A673 (cell line): ENCODE data around the gene CHERP. TPM values are rescaled to one million over a fixed set of nuclear protein-coding genes. Genes with fewer than 3 reads are reported as not detected.
A peak's percentile ranks its signal among the peaks of the same experiment; 100 is the strongest.

Experiments used
- BruUV-seq: library from RNA; stranded (reverse); fragments of 400-500 nt; replicated peaks from 2 replicates; lab custom pipeline; 2021; lab: Mats Ljungman, UMichigan
- CTCF ChIA-PET: fragments of 300-600 bp; sonication (Branson Sonifier 250); formaldehyde crosslinking; loops from one replicate; lab custom pipeline; 2022; ENCODE audit warnings: antibody characterized with exemption; lab: Charles Lee
- POLR2A ChIA-PET: fragments of 300-600 bp; sonication (Branson Sonifier 250); formaldehyde crosslinking; loops from one replicate; lab custom pipeline; 2022; ENCODE audit warnings: antibody characterized with exemption; ENCODE audit not compliant: low non-redundant PET; lab: Charles Lee
- DNase-seq: peaks from one replicate; pipeline ENCODE4 v3.0.0-alpha.2; 2015; ENCODE audit warnings: low spot score
- H3K27ac ChIP-seq: fragments of 200-600 bp; sonication (generic); 2 replicates; pipeline ENCODE4 v1.5.1; 2016; ENCODE audit warnings: mixed run types, low read depth, mild to moderate bottlenecking, mixed read lengths, antibody characterized with exemption, low read length; ENCODE audit not compliant: poor library complexity, severe bottlenecking
- H3K27me3 ChIP-seq: fragments of 200-600 bp; sonication (generic); replicated peaks from 2 replicates; pipeline ENCODE4 v1.6.1; 2017; ENCODE audit warnings: mixed run types, low read depth, mild to moderate bottlenecking, mixed read lengths, antibody characterized with exemption, low read length; ENCODE audit not compliant: insufficient read depth, poor library complexity
- H3K36me3 ChIP-seq: fragments of 200-600 bp; sonication (generic); 2 replicates; pipeline ENCODE4 v1.6.1; 2016; ENCODE audit warnings: mixed run types, mild to moderate bottlenecking, mixed read lengths, antibody characterized with exemption, low read length; ENCODE audit not compliant: insufficient read depth, poor library complexity, severe bottlenecking
- H3K4me1 ChIP-seq: fragments of 200-600 bp; sonication (generic); 2 replicates; pipeline ENCODE4 v1.6.1; 2017; ENCODE audit warnings: mixed run types, mild to moderate bottlenecking, mixed read lengths, antibody characterized with exemption, low read length; ENCODE audit not compliant: insufficient read depth, poor library complexity, severe bottlenecking
- H3K4me3 ChIP-seq: fragments of 200-600 bp; sonication (generic); 2 replicates; pipeline ENCODE4 v1.5.1; 2016; ENCODE audit warnings: low read depth, mixed run types, mild to moderate bottlenecking, mixed read lengths, low read length; ENCODE audit not compliant: poor library complexity, severe bottlenecking
- H3K9me3 ChIP-seq: fragments of 200-600 bp; sonication (generic); 2 replicates; pipeline ENCODE4 v1.6.1; 2016; ENCODE audit warnings: mixed run types, low read depth, mild to moderate bottlenecking, mixed read lengths, antibody characterized with exemption, low read length; ENCODE audit not compliant: poor library complexity, severe bottlenecking
- CTCF ChIP-seq: fragments of 300-800, 200-600 bp; sonication (generic); conservative IDR thresholded peaks from 2 replicates; pipeline ENCODE4 v1.5.1; 2017; ENCODE audit warnings: low read depth, mild to moderate bottlenecking, antibody characterized with exemption, low read length, moderate library complexity, mixed read lengths
- EZH2 ChIP-seq: fragments of 200-600 bp; sonication (generic); IDR thresholded peaks from 2 replicates; pipeline ENCODE4 v1.6.1; 2017; ENCODE audit warnings: borderline replicate concordance, low read depth, mild to moderate bottlenecking, mixed read lengths, antibody characterized with exemption, low read length; ENCODE audit not compliant: poor library complexity, severe bottlenecking
- intact Hi-C: fragments of 100-400 bp; cut with micrococcal nuclease; formaldehyde crosslinking; loops from one replicate; pipeline ENCODE4 v1.10.0; 2022; ENCODE audit not compliant: unreplicated experiment
- total RNA-seq: library from RNA; stranded (reverse); gene quantifications from 2 replicates; pipeline ENCODE4 v1.2.3, GENCODE V29; 2021

CHERP gene
- total RNA-seq, 1 experiment from 2014 or later: 98.4 TPM

DNA sequence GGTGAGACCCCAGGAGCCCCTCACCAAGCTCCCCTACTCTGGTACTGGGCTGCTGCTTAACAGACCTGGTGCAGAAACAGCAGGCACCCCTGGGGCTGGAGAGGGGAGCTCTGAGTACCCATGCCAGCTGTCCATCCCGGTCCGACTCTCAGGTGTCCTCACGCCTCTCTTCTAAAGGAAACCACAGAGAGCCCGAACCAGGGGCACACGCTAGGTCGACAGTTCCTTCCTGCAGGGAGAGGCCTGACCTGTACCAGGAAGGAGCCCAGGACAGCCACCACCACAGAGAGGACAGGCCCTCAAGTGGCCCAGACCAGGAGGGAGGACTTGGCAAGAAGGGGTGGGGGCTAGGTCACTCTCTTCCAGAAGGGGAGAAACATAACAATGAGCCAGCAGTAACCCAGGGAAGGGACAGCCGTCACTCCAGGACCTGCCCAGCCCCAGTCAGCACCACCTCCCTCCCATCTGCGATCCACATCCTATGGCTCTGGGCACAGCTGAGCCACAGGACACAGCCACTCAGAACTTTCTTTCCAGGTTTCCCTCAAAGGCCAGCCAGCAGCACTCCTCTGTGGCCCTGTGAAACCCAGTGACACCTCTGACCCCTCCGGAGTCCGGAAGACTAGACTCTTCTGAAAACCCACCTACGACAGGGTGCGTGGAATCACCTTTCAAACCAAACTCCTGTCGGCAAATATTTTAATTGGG lies 43.0 kb upstream of the CHERP start:
- peak overlapping the region; percentile 33 for H3K4me3 ChIP-seq
- peak overlapping the region; percentile 53 for H3K27ac ChIP-seq
- TF ChIP-seq EZH2 (no peak), CTCF (no peak)
- intact Hi-C loops: no loop called here
- DNase-seq: no peak
- no peaks in the 10 kb centered on the region for H3K9me3 ChIP-seq
- H3K4me1 ChIP-seq: peaks cover 67% of the 10 kb centered on the region
- no peaks in the 10 kb centered on the region for H3K27me3 ChIP-seq
- H3K36me3 ChIP-seq: no peaks in the 10 kb centered on the region
- CTCF ChIA-PET: no interaction called here
- BruUV-seq: no TSS peak
- POLR2A ChIA-PET: no interaction called here

- ChIA-PET POLR2A (interaction anchor here (0.5 to 0.6 kb wide), 2 partner anchors 20 to 636 kb away, joined by 3 to 4 read pairs; no protein-coding TSS in a partner anchor), CTCF (no interaction called here)
- no peaks in the 10 kb centered on the region for H3K27me3 ChIP-seq
- peak; percentile 92 for DNase-seq
- H3K9me3 ChIP-seq: no peaks in the 10 kb centered on the region
- H3K27ac ChIP-seq: peak overlapping the region; percentile 53
- no peaks in the 10 kb centered on the region for H3K36me3 ChIP-seq
- no TSS peak for BruUV-seq
- no peak for TF ChIP-seq EZH2
- TF ChIP-seq CTCF: no peak
- intact Hi-C loops: no loop called here
- H3K4me3 ChIP-seq: peak overlapping the region; percentile 33
- H3K4me1 ChIP-seq: peaks cover 60% of the 10 kb centered on the region
Measured at GRCh38 chr19:16584248-16585093, 42.2 kb upstream of the CHERP start.

GRCh38 chr19:16582486-16583261 lies 40.4 kb upstream of the CHERP start:
- H3K4me3 ChIP-seq: no peak overlapping the region
- no TSS peak for BruUV-seq
- peaks cover 42% of the 10 kb centered on the region for H3K4me1 ChIP-seq
- peak overlapping the region; percentile 53 for H3K27ac ChIP-seq
- intact Hi-C loops: no loop called here
- POLR2A ChIA-PET: no interaction called here
- H3K36me3 ChIP-seq: peaks cover 6% of the 10 kb centered on the region
- DNase-seq: no peak
- no peaks in the 10 kb centered on the region for H3K27me3 ChIP-seq
- TF ChIP-seq EZH2 (no peak), CTCF (no peak)
- H3K9me3 ChIP-seq: no peaks in the 10 kb centered on the region
- CTCF ChIA-PET: no interaction called here
